Ishikawa (cell line): ENCODE measurements around the gene RBM5.

ENCODE experiments used
- CEBPB ChIP-seq: IDR thresholded peaks from 2 replicates; pipeline ENCODE4 v1.6.1; 2012
- CREB1 ChIP-seq: IDR thresholded peaks from 2 replicates; pipeline ENCODE4 v1.6.1; 2012; ENCODE audit warnings: low read depth
- EGR1 ChIP-seq: IDR thresholded peaks from 2 replicates; pipeline ENCODE4 v1.6.1; 2012
- EP300 ChIP-seq: IDR thresholded peaks from 2 replicates; pipeline ENCODE4 v1.6.1; 2012; ENCODE audit warnings: borderline replicate concordance
- FOXM1 ChIP-seq: IDR thresholded peaks from 2 replicates; pipeline ENCODE4 v1.6.1; 2012; ENCODE audit warnings: low read depth, borderline replicate concordance
- MAX ChIP-seq: IDR thresholded peaks from 2 replicates; pipeline ENCODE4 v1.6.1; 2012
- NFIC ChIP-seq: IDR thresholded peaks from 2 replicates; pipeline ENCODE4 v1.6.1; 2012
- RAD21 ChIP-seq: IDR thresholded peaks from 2 replicates; pipeline ENCODE4 v1.6.1; 2012; ENCODE audit warnings: low read depth
- REST ChIP-seq: IDR thresholded peaks from 2 replicates; pipeline ENCODE4 v1.6.1; 2012; ENCODE audit warnings: low read depth, mild to moderate bottlenecking
- TAF1 ChIP-seq: IDR thresholded peaks from 2 replicates; pipeline ENCODE4 v1.6.1; 2012; ENCODE audit warnings: low read depth, mild to moderate bottlenecking
- TCF12 ChIP-seq: IDR thresholded peaks from 2 replicates; pipeline ENCODE4 v1.6.1; 2012; ENCODE audit warnings: low read depth
- TEAD4 ChIP-seq: IDR thresholded peaks from 2 replicates; pipeline ENCODE4 v1.6.1; 2012
- YY1 ChIP-seq: IDR thresholded peaks from 2 replicates; pipeline ENCODE4 v1.6.1; 2012; ENCODE audit warnings: low read depth
- ZBTB7A ChIP-seq: IDR thresholded peaks from 2 replicates; pipeline ENCODE4 v1.6.1; 2012; ENCODE audit warnings: low read depth
- TF ChIP-seq, protein P1 (sequence below): IDR thresholded peaks from 2 replicates; pipeline ENCODE4 v1.6.1; 2012

Gene RBM5

GRCh38 chr3:50127251-50127691 lies 38.6 kb downstream of the RBM5 start:
- TF ChIP-seq RAD21, result no peak
- no peak for TF ChIP-seq EP300
- no peak for TF ChIP-seq TEAD4
- no peak for TF ChIP-seq TAF1
- no peak for TF ChIP-seq YY1

DNA sequence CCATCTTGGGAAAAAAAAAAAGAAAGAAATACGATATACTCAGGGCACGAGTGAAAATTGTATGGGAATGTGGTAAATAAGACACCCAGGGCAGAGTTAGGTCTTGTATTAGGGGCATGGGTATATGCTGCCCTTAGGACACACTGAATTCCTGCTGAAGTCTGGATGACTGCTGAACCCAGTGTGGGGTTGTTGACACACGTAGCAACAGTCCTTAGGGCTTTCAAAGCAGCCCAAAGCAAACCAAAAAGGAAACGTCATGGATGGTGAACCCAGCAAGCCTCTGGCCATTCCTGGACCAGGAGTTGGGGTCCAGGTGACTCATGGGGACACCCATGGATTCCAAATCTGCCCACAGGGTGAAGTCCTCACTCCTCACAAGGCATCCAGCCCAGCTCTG lies 39.3 kb downstream of the RBM5 start:
- TF ChIP-seq CREB1 (no peak), TAF1 (no peak), TEAD4 (no peak), MAX (no peak)

GRCh38 chr3:50130436-50130835 lies 41.7 kb downstream of the RBM5 start:
- no peak for TF ChIP-seq MAX
- TF ChIP-seq REST, result peak; percentile 77

DNA sequence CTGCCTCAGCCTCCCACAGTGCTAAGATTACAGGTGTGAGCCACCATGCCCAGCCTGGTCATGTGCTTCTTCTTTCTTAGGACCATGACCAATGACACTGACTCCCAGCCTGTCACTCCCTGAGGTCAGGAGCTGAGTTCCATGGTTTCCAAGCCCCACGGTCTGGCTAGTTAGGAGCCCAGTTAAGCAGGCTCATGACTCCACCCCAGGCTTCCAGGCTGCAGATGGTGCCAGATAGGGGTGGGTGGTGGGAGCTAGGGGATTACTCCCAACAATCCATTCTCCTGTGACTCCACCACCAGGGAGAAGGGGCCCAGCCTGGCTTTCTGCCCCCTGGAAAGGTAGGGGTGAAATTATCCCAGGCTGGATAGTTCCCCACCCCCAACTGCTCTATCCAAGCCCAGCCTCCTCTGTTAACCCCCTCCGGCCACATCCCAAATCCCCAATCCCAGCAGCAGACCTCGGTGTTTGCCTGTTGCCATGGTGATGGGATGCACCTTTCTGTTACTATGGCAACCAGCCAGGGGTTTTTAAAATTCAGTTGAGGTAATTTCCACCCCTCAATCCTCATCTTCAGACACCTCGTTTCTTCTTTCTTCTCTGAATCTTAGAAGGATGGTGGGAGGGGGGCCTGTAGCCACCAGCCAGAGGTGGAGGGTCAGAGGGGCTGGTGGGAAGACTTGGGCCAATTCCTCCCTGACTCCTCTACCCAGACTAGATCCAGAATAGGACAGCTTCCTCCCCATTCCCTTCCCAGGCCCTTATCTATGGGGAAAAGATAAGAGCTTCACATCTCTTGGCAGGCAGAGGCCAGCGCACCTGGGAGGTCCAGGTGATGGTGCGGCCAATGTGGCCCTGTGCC lies 43.9 kb downstream of the RBM5 start:
- no peak for TF ChIP-seq EP300
- no peak for TF ChIP-seq TCF12
- TF ChIP-seq YY1, result no peak
- TF ChIP-seq REST, result no peak
- no peak for TF ChIP-seq FOXM1
- TF ChIP-seq MAX, result no peak
- TF ChIP-seq EGR1, result no peak
- TF ChIP-seq TEAD4, result no peak
- TF ChIP-seq ZBTB7A, result no peak
- TF ChIP-seq TAF1, result no peak
- TF ChIP-seq CREB1, result no peak
- TF ChIP-seq, protein P1, sequence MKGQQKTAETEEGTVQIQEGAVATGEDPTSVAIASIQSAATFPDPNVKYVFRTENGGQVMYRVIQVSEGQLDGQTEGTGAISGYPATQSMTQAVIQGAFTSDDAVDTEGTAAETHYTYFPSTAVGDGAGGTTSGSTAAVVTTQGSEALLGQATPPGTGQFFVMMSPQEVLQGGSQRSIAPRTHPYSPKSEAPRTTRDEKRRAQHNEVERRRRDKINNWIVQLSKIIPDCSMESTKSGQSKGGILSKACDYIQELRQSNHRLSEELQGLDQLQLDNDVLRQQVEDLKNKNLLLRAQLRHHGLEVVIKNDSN, result no peak
- TF ChIP-seq NFIC, result no peak
- no peak for TF ChIP-seq CEBPB
- TF ChIP-seq RAD21, result no peak

DNA sequence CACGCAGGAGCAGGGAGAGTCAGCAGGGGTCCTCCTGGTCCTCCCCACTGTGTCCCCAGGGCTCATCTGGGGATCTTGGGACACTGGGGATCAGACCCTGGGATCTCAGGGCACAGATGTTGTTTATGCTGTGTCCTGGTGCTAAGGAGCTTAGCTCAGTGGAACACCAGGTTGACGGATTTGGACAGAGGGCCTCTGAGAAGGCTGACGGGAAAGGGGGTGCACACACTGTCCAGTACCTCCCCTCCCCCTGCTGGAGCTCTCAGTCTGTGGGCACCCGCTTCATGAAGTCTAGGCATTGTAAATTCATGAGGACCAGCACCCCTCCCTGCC lies 44.5 kb downstream of the RBM5 start:
- TF ChIP-seq, protein P1, result no peak
- TF ChIP-seq EP300, result no peak
- no peak for TF ChIP-seq CREB1
- no peak for TF ChIP-seq TAF1
- TF ChIP-seq FOXM1, result no peak
- no peak for TF ChIP-seq MAX
- no peak for TF ChIP-seq EGR1

DNA sequence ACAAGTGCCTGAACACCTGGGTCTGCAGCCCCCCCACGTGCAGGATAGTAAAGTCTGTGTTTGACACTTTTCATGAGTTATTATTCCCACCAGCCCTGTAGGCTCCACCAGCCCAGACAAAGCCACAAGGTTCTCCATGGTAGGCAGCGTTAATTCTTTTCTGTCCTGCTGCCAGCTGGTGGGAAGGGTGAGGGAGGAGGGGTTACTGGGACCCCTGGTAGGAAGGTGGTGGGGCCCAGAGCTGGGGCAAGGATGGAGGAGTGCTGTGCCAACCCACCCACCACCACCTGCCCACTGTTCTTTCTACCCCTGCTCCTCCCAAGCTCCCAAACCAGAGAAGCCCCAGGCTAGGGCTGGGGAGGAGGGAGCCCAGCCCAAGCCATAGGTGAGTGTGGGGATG lies 45.6 kb downstream of the RBM5 start:
- TF ChIP-seq RAD21, result no peak

DNA sequence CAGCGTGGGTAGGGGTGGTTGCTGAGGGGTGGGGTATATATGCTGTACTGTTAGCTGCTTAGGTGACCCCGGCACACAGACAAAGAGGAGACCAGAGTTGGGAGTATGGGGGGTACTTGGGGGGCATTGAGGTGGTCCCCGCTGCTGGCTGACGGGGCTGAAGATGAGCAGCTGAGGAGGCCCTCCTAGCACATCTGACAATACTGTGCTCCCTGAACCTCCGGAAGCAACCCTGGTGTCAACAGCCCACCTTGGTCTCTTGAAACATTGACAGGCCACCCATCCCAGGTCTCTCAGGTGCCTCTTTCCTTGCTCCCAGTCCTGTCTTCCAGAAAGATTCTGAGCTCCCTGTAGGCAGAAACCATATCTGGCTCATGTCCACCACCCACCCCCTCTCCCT lies 47.2 kb downstream of the RBM5 start:
- TF ChIP-seq TEAD4 (no peak), MAX (no peak), TCF12 (no peak), FOXM1 (no peak), TAF1 (no peak), CREB1 (no peak), YY1 (no peak), CEBPB (no peak)
